Right ventricle myocardium inferior (tissue), 1 donor: Measurements from ENCODE around the gene HAUS8. TPM values are rescaled to one million over a fixed set of nuclear protein-coding genes. Genes with fewer than 3 reads are reported as not detected.
"Not testable (repeated sequence)": the region's sequence is repeated elsewhere in the genome, so short reads cannot be mapped to it uniquely, and the experiment has no call there.

ENCODE experiments used
- ATAC-seq: fragments of 200-7000 bp; cut with Tn5 transposase; one replicate; pipeline ENCODE4 v1.9.1; 2020; ENCODE audit warnings: mild to moderate bottlenecking, moderate library complexity
- DNase-seq: peaks from one replicate; pipeline ENCODE4 v3.0.0; 2021; ENCODE audit errors: missing footprints
- intact Hi-C: fragments of 100-400 bp; cut with DNase I; formaldehyde crosslinking; loops from one replicate; pipeline ENCODE4 v1.11.0; 2022
- total RNA-seq: library from RNA; stranded (reverse); fragmentation: NEBNext Ultra II Directional; extraction: Animal tissue kit (Norgen Biotek cat#: 25700); gene quantifications from one replicate; pipeline ENCODE4 v1.2.1, GENCODE V29; 2021
- donor health status: DM: no; HTN: yes; CAD: no; lungs with severe emphysema.

The HAUS8 gene
- total RNA-seq, 1 donor from 2014 or later, result 5.4 TPM

DNA sequence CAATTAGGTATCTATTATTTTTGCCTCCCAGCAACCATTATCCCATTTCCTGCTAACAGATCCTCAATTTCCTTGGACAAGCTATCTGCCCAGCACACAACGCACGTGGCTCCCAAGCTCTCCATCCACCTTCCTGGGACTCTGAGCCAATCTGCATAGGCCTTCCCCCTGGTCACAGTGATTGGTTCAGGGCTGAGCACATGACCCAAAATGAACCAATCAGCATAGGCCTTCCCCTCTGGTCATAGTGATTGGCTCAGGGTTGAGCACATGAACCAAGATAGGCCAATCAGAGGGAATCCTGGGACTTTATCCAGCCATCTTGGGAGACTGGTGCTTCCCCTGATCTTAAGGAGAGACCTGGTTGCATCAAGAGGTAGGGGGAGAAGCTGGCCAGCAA, 54.4 kb downstream of the HAUS8 start:
- intact Hi-C loops, result no loop called here
- no peak for DNase-seq
- ATAC-seq, result no peak

DNA sequence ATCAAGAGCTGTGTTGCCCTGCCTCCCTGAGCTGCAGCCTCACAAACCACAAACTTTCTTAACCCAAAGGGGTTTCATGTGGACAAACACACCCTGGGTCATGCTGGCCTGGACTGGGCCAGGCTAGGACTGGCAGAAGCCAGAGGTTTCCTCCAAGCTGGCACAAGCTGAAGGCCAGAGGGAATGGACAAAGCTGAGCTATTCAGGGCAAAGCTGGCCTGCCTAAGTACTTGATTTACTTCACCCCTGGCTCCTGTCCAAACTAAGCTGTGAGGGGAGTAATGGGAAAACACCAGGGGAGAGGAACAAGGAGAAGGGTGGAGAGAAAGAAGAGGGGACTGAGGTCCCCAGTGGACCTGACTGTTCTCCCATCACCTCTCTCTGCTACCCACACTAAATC, 54.9 kb downstream of the HAUS8 start:
- no peak for DNase-seq
- ATAC-seq, result no peak
- intact Hi-C loops, result no loop called here

GRCh38 chr19:17014212-17014861, 60.9 kb downstream of the HAUS8 start:
- ATAC-seq, DNase-seq, intact Hi-C loops: not testable (repeated sequence)

- no peak for DNase-seq
- no peak for ATAC-seq
- intact Hi-C loops, result no loop called here
These were observed 63.8 kb downstream of the HAUS8 start for GRCh38 chr19:17011485-17011884.

DNA sequence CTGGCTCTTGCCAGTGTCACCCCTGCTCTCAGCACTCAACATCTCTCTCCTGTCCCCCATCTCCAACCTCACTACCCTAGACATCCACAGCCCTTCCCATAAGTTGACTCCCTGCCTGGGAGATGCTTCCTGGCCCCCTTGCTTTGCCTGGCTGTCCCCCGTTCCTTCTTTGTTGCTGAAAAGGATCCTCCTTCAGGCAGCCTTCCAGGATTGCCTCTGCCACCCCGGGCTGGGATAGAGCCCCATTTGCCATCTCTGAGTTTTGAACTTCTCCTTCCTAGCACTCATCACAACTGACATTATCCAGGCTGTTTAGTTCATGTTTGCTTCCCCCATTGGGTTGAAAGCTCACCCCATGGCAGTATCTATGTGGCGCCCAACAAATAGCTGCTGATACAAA, 68.7 kb downstream of the HAUS8 start:
- intact Hi-C loops, result no loop called here
- no peak for DNase-seq
- no peak for ATAC-seq

DNA sequence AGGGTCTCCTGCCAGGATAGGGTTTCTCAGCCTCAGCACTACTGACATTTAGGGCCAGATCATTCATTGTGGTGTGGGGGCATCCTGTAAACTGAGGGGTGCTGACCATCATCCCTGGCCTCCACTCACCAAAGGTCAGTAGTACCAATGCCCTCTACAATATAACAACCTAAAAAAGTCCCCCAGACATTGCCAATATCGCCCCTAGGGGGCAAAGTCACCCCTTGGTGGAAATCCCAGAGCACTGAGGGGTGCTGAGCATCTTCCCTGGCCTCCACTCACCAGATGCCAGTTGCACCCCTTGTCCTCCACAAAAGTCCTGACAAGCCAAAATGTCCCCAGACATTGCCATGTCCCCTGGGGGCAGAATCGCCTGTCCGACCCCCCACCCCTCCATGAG, 70.3 kb downstream of the HAUS8 start:
- DNase-seq, result no peak
- no peak for ATAC-seq
- intact Hi-C loops, result no loop called here

- no peak for DNase-seq
- intact Hi-C loops, result no loop called here
- ATAC-seq, result no peak
These were observed 70.9 kb downstream of the HAUS8 start for GRCh38 chr19:17004386-17004785.

DNA sequence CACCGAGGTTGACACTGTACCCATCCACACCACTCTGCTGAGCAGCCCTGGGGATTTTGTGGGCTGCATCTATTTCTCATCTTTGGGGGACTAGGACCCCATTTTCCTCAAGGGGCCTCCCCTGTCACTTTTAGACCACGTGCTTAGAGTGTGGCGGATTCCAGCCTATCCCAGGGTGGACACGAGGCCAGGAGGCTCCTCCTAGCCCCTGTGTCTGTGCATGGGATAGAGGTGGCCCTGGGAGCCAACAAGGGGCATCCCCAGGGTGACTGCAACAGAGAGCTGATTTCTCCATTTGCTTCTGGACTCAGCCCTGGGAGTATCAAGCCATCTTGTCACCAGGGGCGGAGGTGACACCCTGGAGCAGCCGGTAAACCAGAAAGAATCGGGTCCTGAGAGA, 72.8 kb downstream of the HAUS8 start:
- intact Hi-C loops, result no loop called here

DNA sequence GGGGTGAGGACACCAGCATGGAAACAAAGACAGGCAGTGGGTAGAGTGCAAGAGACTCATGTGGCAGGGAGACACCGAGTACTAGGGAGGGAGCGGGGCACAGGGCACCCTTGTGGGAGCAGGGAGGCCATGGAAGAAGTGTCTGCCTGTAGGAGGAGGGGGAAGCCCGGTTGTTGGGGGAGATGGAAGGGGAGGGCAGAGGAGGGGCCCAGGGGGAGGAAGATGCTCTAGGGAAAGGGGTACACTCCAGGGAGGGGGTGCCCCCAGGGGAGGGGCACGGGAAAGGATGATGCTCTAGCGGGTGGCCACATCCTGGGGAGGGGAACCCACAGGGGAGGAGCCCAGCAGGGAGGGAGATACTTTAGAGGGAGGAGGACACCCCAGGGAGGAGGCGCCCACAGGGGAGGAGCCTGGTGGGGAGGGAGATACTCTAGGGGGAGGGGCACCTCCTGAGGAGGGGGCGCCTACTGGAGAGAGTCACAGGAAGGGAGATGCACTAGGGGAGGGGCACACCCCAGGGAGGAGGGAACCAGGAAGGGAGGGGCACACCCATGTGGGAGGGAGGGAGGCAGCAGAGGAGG, 73.6 kb downstream of the HAUS8 start:
- DNase-seq, result no peak
- peak; percentile 25 for ATAC-seq
- intact Hi-C loops, result no loop called here

More for the DNA sequence above, 72.8 kb downstream of the HAUS8 start:
- ATAC-seq (no peak), DNase-seq (no peak)

Other genes starting within 250 kb of the HAUS8 start
- gene SIN3B, start 246.1 kb downstream of the HAUS8 start, total RNA-seq, result 27.8 TPM
- 0.27 TPM for gene F2RL3, start 186.5 kb downstream of the HAUS8 start, total RNA-seq
- gene CPAMD8, start 48.6 kb downstream of the HAUS8 start, total RNA-seq, result 16.0 TPM
- gene MYO9B, start 325 bp upstream of the HAUS8 start, total RNA-seq, result 33.2 TPM
- 32.8 TPM for gene USE1, start 139.9 kb upstream of the HAUS8 start, total RNA-seq
- gene OCEL1, start 150.8 kb upstream of the HAUS8 start, total RNA-seq, result 26.0 TPM
- gene NR2F6, start 170.5 kb upstream of the HAUS8 start, total RNA-seq, result 76.4 TPM
- gene USHBP1, start 189.3 kb upstream of the HAUS8 start, total RNA-seq, result 7.6 TPM
- 82.0 TPM for gene BABAM1, start 192.0 kb upstream of the HAUS8 start, total RNA-seq
- gene ANKLE1, start 206.4 kb upstream of the HAUS8 start, total RNA-seq, result 0.19 TPM
- gene ABHD8, start 228.0 kb upstream of the HAUS8 start, total RNA-seq, result 13.8 TPM
- gene MRPL34, start 230.4 kb upstream of the HAUS8 start, total RNA-seq, result 200 TPM
- 28.8 TPM for gene DDA1, start 234.1 kb upstream of the HAUS8 start, total RNA-seq